Transverse colon (tissue), 3 donors: Measurements from ENCODE around the gene SLC39A8.

ENCODE experiments used
- EP300 ChIP-seq: sonication (generic); formaldehyde crosslinking; IDR thresholded peaks from one replicate; pipeline ENCODE4 v1.6.1; 2017; ENCODE audit warnings: antibody characterized with exemption, low read depth
- TF ChIP-seq, protein P1 (sequence below), 5 experiments: fragments of 200-600 bp in 3 of 5; fragments of 450-650 bp in 2 of 5; sonication (generic) in 3 of 5; IDR thresholded peaks; 1 replicate in 2 of 5; 2 replicates in 3 of 5; pipeline ENCODE4 v1.5.1; 2016 to 2017; ENCODE audit warnings: antibody characterized with exemption in 5 of 5, inconsistent platforms in 3 of 5, mild to moderate bottlenecking in 2 of 5, moderate library complexity in 1 of 5

- TF ChIP-seq EP300 = no peak
- TF ChIP-seq, protein P1, sequence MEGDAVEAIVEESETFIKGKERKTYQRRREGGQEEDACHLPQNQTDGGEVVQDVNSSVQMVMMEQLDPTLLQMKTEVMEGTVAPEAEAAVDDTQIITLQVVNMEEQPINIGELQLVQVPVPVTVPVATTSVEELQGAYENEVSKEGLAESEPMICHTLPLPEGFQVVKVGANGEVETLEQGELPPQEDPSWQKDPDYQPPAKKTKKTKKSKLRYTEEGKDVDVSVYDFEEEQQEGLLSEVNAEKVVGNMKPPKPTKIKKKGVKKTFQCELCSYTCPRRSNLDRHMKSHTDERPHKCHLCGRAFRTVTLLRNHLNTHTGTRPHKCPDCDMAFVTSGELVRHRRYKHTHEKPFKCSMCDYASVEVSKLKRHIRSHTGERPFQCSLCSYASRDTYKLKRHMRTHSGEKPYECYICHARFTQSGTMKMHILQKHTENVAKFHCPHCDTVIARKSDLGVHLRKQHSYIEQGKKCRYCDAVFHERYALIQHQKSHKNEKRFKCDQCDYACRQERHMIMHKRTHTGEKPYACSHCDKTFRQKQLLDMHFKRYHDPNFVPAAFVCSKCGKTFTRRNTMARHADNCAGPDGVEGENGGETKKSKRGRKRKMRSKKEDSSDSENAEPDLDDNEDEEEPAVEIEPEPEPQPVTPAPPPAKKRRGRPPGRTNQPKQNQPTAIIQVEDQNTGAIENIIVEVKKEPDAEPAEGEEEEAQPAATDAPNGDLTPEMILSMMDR (IDR thresholded peaks at IDR 0.05) = no peak
These were observed 37.1 kb downstream of the SLC39A8 start for GRCh38 chr4:102308032-102308799.
